Activated CD4-positive, CD25-positive, alpha-beta regulatory T cell treated with anti-CD3 and anti-CD28 coated beads, Interleukin-2, amount 50 U/mL, for 72 hours (primary cell): Measurements from ENCODE around the gene SERPIND1.

ENCODE experiments used
- DNase-seq: peaks from one replicate; pipeline ENCODE4 v3.0.0; 2021

Gene SERPIND1

GRCh38 chr22:20793748-20794649 lies 20.1 kb downstream of the SERPIND1 start:
- no peak for DNase-seq

GRCh38 chr22:20794650-20795413 lies 20.9 kb downstream of the SERPIND1 start:
- DNase-seq, result no peak

GRCh38 chr22:20796731-20797130 lies 22.8 kb downstream of the SERPIND1 start:
- DNase-seq, result no peak

- no peak for DNase-seq
Measured at GRCh38 chr22:20798218-20798617, 24.3 kb downstream of the SERPIND1 start.

GRCh38 chr22:20798974-20799373 lies 25.1 kb downstream of the SERPIND1 start:
- DNase-seq, result no peak

GRCh38 chr22:20799449-20799848 lies 25.5 kb downstream of the SERPIND1 start:
- no peak for DNase-seq

- no peak for DNase-seq
Measured at GRCh38 chr22:20802452-20802851, 28.5 kb downstream of the SERPIND1 start.

GRCh38 chr22:20802922-20803553 lies 29.1 kb downstream of the SERPIND1 start:
- no peak for DNase-seq

GRCh38 chr22:20803696-20804324 lies 29.9 kb downstream of the SERPIND1 start:
- DNase-seq, result no peak

- DNase-seq, result no peak
Measured at GRCh38 chr22:20804650-20805049, 30.7 kb downstream of the SERPIND1 start.

GRCh38 chr22:20805972-20806471 lies 32.1 kb downstream of the SERPIND1 start:
- no peak for DNase-seq

- DNase-seq, result no peak
Measured at GRCh38 chr22:20807315-20807752, 33.4 kb downstream of the SERPIND1 start.

- DNase-seq, result no peak
Measured at GRCh38 chr22:20808844-20809243, 34.9 kb downstream of the SERPIND1 start.

- DNase-seq, result no peak
Measured at GRCh38 chr22:20809538-20810185, 35.7 kb downstream of the SERPIND1 start.

- DNase-seq, result no peak
Measured at GRCh38 chr22:20810645-20811044, 36.7 kb downstream of the SERPIND1 start.

GRCh38 chr22:20811171-20811570 lies 37.3 kb downstream of the SERPIND1 start:
- no peak for DNase-seq

GRCh38 chr22:20811971-20812660 lies 38.2 kb downstream of the SERPIND1 start:
- no peak for DNase-seq

GRCh38 chr22:20813056-20813455 lies 39.1 kb downstream of the SERPIND1 start:
- DNase-seq, result no peak

GRCh38 chr22:20814221-20814808 lies 40.4 kb downstream of the SERPIND1 start:
- no peak for DNase-seq

- DNase-seq, result no peak
Measured at GRCh38 chr22:20815477-20816050, 41.7 kb downstream of the SERPIND1 start.

- DNase-seq, result no peak
Measured at GRCh38 chr22:20816559-20816958, 42.6 kb downstream of the SERPIND1 start.
